Stimulated activated CD8-positive, alpha-beta memory T cell treated with anti-CD3 and anti-CD28 coated beads, Interleukin-4, amount 100 ng/mL, for 24 hours (primary cell): ENCODE results near the gene NEU4.

ENCODE experiments used
- DNase-seq: peaks from one replicate; pipeline ENCODE4 v3.0.0-alpha.2; 2020; ENCODE audit warnings: low read depth

The NEU4 gene

GRCh38 chr2:241865957-241866789 is 57.2 kb downstream of the NEU4 start:
- DNase-seq, result no peak
